SJCRH30 (cell line): Measurements from ENCODE around the gene KRTAP4-1. TPM values are rescaled to one million over a fixed set of nuclear protein-coding genes. Genes with fewer than 3 reads are reported as not detected.
"Not testable (repeated sequence)": the region's sequence is repeated elsewhere in the genome, so short reads cannot be mapped to it uniquely, and the experiment has no call there.

Experiments
- DNase-seq, 2 experiments: peaks; one replicate each; pipeline ENCODE4 v3.0.0-alpha.2; 2015 to 2020
- H3K27ac ChIP-seq: fragments of 250-450 bp; sonication (Bioruptor Pico); 2 replicates; pipeline ENCODE4 v1.5.1; 2020; ENCODE audit warnings: mild to moderate bottlenecking, moderate library complexity
- H3K27me3 ChIP-seq: fragments of 250-450 bp; sonication (Bioruptor Pico); 2 replicates; pipeline ENCODE4 v1.5.1; 2020; ENCODE audit warnings: mild to moderate bottlenecking, moderate library complexity
- H3K36me3 ChIP-seq: fragments of 250-450 bp; sonication (Bioruptor Pico); 2 replicates; pipeline ENCODE4 v1.5.1; 2020; ENCODE audit warnings: mild to moderate bottlenecking, moderate library complexity
- H3K4me1 ChIP-seq: fragments of 250-450 bp; sonication (Bioruptor Pico); 2 replicates; pipeline ENCODE4 v1.5.1; 2020; ENCODE audit warnings: mild to moderate bottlenecking, moderate library complexity
- H3K4me3 ChIP-seq: fragments of 250-450 bp; sonication (Bioruptor Pico); 2 replicates; pipeline ENCODE4 v1.5.1; 2020; ENCODE audit warnings: mild to moderate bottlenecking, moderate library complexity
- H3K9me3 ChIP-seq: fragments of 250-450 bp; sonication (Bioruptor Pico); replicated peaks from 2 replicates; pipeline ENCODE4 v1.5.1; 2020; ENCODE audit warnings: mild to moderate bottlenecking, moderate library complexity
- total RNA-seq: library from RNA; depleted of rRNA; stranded (reverse); fragments of >200 nt; shearing (Covaris generic); gene quantifications from 2 replicates; pipeline ENCODE4 v1.2.3, GENCODE V29; 2014

The KRTAP4-1 gene
- total RNA-seq, 1 experiment from 2014 or later = not detected

DNA sequence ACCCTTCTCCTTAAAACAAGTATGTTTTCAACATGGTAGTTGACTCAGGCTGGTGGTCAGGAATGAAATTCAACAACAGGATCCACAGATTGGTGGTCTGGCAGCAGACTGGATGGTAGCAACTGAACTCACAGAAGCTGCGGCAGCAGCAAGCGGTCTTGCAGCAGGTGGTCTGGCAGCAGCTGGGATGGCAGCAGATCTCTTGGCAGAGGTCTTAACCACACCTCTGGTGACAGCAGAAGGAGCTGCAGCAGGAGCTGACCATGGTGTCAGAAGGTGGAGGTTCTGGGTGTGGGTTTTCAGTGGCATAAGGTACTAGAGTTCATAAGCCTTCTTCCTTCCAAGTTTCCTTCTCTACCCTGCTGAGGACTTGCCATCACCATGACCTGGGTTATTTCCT, 2.2 kb upstream of the KRTAP4-1 start:
- peak; percentile 54 to 61 for DNase-seq
- Histone ChIP-seq H3K27me3 (no peaks in the 10 kb centered on the region), H3K36me3 (no peaks in the 10 kb centered on the region), H3K9me3 (no peaks in the 10 kb centered on the region; the same call in 1 of the 2 replicates), H3K4me3 (no peak overlapping the region), H3K4me1 (peaks cover 30% of the 10 kb centered on the region), H3K27ac (no peak overlapping the region)

DNA sequence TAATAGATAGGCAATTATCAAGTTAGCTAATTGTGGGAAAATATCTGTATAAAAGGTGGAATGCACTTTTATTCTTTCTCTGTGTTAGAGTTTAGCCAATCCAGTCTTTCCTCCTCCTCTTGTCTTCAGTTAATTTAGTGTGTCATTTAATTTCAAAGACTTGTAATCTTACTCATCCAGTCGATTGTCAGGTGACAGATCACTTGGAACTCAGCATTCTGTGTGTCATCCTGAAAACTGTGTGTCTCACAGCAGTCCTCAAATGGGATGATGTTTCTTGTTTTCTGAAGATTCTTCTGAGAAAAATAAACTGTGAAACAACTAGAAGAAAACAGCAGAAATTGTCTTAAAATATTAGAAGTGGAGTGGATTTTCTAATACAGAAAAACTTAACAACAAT, 290 bp upstream of the KRTAP4-1 start:
- peak overlapping the region; percentile 24; the same call in 1 of the 2 replicates for H3K27ac ChIP-seq
- no peaks in the 10 kb centered on the region for H3K27me3 ChIP-seq
- H3K36me3 ChIP-seq = no peaks in the 10 kb centered on the region
- H3K4me3 ChIP-seq = no peak overlapping the region
- no peaks in the 10 kb centered on the region for H3K9me3 ChIP-seq
- H3K4me1 ChIP-seq = peaks cover 24% of the 10 kb centered on the region
- no peak for DNase-seq

DNA sequence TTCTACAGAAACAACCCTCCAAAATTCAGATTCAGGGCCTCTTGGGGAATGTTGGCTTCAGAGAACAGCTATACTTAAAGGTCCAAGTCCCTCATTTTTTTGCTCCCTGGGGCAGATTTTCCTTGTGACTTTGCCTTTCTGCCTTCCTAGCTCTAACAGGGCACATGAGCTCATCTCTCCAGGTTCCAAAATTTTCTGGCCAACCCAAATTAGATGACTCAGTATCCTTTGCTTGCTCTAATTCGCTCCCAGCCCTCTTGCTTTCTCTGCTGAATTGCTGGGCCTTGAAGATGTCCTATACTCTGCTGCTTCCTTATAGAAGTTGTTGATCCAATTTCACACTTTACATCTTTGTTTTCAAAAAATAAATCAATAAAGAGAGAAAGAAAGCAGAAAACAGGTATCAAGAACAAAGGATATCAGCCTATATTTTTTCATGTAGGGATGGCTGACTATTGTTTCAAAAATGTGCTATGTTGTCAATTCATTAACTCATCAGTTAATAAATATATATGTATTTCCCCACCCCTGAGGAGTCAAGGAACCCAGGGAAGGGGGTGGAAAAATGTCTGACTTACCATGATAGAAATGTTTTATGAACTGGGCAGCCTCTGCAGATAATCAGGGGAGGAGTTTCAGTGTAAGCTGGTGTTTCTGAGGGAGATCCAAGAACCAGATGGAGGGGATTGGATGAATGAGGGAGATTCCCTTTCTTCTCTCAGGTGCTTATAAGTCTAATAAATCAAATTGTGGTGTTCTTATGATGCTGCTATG, 5.7 kb downstream of the KRTAP4-1 start:
- Histone ChIP-seq H3K4me1 (peaks cover 21% of the 10 kb centered on the region), H3K36me3 (no peaks in the 10 kb centered on the region), H3K4me3 (no peak overlapping the region), H3K9me3 (peaks cover 3% of the 10 kb centered on the region; the same call in 1 of the 2 replicates), H3K27me3 (no peaks in the 10 kb centered on the region), H3K27ac (peak overlapping the region; percentile 45; the same call in 1 of the 2 replicates)
- no peak for DNase-seq

DNA sequence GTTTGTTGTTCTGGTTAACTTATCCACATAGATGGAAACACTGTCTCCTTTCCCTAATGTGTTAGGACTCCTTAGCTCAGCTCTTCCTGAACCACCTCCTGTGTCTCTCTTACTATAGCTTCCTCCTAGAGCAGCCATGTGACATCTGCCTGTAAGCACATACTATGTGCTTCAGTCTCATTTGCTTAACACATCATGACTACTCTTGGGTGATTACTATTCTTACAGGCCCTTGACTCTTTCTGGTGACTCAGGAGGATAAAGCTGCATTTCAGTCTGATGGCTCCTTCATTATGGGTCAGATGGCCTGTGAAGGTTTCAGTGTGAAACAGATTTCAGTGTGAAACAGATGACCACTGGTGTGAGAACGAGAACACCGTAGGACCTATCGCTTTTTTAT, 6.4 kb downstream of the KRTAP4-1 start:
- Histone ChIP-seq H3K9me3 (peaks cover 3% of the 10 kb centered on the region; the same call in 1 of the 2 replicates), H3K27ac (peak overlapping the region; percentile 45), H3K27me3 (no peaks in the 10 kb centered on the region), H3K36me3 (no peaks in the 10 kb centered on the region), H3K4me3 (no peak overlapping the region), H3K4me1 (peaks cover 16% of the 10 kb centered on the region)
- no peak for DNase-seq

DNA sequence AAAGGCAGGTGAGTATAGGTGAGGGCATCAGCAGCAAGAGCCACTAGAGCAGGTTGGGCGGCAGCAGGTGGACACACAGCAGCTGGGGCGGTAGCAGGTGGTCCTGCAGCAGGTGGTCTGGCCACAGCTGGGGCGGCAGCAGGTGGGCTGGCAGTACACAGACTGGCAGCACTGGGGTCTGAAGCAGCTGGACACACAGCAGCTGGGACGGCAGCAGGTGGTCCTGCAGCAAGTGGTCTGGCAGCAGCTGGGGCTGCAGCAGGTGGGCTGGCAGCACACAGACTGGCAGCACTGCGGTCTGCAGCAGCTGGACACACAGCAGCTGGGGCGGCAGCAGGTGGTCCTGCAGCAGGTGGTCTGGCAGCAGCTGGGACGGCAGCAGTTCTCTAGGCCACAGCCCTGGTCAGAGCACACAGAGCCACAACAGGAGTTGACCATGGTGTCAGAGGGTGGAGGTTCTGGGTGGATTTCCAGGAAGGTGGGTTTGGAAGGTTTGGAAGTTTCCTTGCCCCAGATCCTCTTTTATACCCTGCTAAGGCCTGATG, 6.9 kb downstream of the KRTAP4-1 start, which contains the start of gene KRTAP4-2:
TSS of gene KRTAP4-2 (minus strand) at position 495 of the 545 bp plus-strand sequence. CDS start at position 438, 57 bp downstream.
- Histone ChIP-seq H3K4me3 (no peak within 1 kb of the TSS), H3K4me1 (peaks cover 12% of the 10 kb centered on the region), H3K27me3 (no peaks in the 10 kb centered on the region), H3K9me3 (peaks cover 3% of the 10 kb centered on the region; the same call in 1 of the 2 replicates), H3K36me3 (no peaks in the 10 kb centered on the region), H3K27ac (peak within 1 kb of the TSS; percentile 45)
- peak; percentile 56 to 73 for DNase-seq

DNA sequence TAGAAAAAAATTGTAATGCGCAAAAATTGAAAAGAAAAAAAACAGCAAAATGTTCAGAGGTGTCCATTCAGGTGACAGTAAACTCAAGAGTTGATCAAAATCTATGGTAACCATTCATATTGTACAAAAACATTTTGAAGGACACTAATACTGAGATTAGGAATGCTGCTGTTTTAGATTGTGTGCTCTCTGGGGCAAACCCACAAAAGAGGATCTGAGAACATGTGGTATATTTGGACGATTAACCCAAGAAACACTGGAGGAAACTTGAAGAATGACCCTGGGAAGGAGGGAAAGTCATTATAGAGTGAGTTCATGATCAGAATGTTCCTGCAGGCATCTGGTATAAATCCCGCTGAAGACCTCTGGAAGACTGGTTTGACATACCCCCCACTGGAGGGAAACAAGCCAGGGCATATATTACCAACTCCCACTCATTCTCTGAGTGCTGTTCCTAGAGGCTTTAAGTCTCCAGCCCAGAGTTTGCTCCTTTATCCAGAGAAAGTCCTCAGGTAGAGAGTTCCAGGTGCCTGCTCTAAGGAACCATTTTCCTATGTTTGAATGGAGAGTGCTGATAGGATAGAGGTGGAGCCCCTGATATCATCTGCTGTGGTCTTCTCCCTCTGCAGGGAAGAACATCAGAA, 7.8 kb downstream of the KRTAP4-1 start:
- H3K27me3 ChIP-seq = no peaks in the 10 kb centered on the region
- H3K27ac ChIP-seq = no peak overlapping the region; the same call in 1 of the 2 replicates
- H3K4me3 ChIP-seq = no peak overlapping the region
- peaks cover 3% of the 10 kb centered on the region; the same call in 1 of the 2 replicates for H3K9me3 ChIP-seq
- no peaks in the 10 kb centered on the region for H3K36me3 ChIP-seq
- no peak for DNase-seq
- H3K4me1 ChIP-seq = peaks cover 12% of the 10 kb centered on the region

DNA sequence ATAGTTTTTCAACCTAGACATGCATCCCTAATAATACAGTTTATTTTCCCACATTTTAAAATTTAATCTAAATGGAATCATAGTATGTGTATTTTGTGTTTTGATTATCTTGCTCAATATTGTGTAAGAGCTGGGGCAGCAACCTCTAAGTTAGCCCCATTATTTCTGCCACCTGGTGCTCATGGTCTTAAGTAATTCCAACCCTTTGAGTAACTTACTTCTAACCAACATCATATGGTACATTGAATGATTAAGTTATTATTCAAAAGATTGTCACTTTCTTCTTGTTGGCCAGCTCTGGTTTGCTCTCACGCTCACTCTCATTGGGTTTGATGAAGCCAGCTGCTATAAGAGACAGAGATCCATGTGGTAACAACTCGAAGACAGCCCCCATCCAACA, 12.8 kb downstream of the KRTAP4-1 start:
- Histone ChIP-seq H3K4me1 (no peaks in the 10 kb centered on the region), H3K27ac (no peak overlapping the region), H3K4me3 (no peak overlapping the region), H3K36me3 (no peaks in the 10 kb centered on the region), H3K27me3 (no peaks in the 10 kb centered on the region), H3K9me3 (no peaks in the 10 kb centered on the region)
- no peak for DNase-seq

DNA sequence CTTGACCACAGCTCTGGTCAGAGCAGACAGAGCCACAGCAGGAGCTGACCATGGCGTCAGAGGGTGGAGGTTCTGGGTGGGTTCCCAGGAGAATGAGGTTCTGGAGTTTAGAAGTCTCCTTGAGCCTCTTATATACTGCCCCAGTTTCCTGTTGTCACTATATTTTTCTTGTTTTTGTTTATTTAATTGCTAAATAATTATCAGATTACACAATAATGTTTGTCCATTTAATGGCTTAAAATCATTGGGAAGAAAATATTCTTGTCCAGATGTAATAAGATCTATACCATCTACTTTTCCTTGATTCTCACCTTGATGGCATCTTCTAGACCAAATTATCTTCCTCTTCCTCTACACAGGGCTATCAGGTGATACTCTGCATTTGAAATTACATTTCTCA, 16.6 kb downstream of the KRTAP4-1 start, which contains the start of gene KRTAP4-3:
TSS of gene KRTAP4-3 (minus strand) at position 101 of the 400 bp plus-strand sequence. CDS start at position 52, 49 bp downstream.
- H3K27ac ChIP-seq = no peak within 1 kb of the TSS
- no peak for DNase-seq
- no peaks in the 10 kb centered on the region for H3K9me3 ChIP-seq
- no peaks in the 10 kb centered on the region for H3K36me3 ChIP-seq
- H3K27me3 ChIP-seq = no peaks in the 10 kb centered on the region
- H3K4me3 ChIP-seq = no peak within 1 kb of the TSS
- H3K4me1 ChIP-seq = no peaks in the 10 kb centered on the region

DNA sequence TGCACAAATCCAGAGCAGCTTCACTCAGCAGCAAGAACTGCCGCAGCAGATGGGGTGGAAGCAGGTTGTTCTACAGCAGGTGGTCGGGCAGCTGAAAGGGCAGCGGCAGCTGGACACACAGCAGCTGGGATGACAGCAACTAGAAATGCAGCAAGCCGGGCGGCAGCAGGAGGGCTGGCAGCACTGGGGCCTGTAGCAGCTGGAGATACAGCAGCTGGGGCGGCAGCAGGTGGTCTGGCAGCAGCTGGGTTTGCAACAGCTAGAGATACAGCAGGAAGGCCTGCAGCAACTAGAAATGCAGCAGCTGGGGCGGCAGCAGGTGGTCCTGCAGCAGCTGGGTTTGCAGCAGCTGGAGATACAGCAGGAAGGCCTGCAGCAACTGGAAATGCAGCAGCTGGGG, 17.1 kb downstream of the KRTAP4-1 start:
- Histone ChIP-seq H3K4me3 (no peak overlapping the region), H3K27me3 (no peaks in the 10 kb centered on the region), H3K36me3 (no peaks in the 10 kb centered on the region), H3K4me1 (no peaks in the 10 kb centered on the region), H3K27ac (no peak overlapping the region), H3K9me3 (no peaks in the 10 kb centered on the region)
- DNase-seq = peak; percentile 70 to 71

DNA sequence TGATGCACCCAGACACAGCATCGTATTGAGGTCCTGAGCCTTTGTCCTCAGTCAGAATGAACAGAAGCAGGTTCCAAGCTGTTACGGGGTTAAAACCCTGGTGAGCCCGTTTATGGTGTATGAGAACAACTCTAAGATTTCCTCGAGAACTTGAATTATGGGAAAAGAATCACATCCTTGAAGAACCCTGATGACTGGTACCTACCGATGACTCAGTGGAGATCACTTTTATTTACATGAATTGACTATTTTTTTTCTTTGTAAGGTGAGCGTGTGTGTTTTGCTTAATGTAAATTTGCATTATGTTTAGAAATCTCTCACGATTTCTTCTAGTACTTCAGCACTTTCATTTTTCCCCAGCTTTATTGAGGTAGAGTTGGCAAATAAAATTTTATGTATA, 20.9 kb downstream of the KRTAP4-1 start:
- no peaks in the 10 kb centered on the region for H3K9me3 ChIP-seq
- H3K27me3 ChIP-seq = no peaks in the 10 kb centered on the region
- no peak overlapping the region for H3K4me3 ChIP-seq
- no peak for DNase-seq
- no peak overlapping the region for H3K27ac ChIP-seq
- H3K4me1 ChIP-seq = no peaks in the 10 kb centered on the region
- no peaks in the 10 kb centered on the region for H3K36me3 ChIP-seq

DNA sequence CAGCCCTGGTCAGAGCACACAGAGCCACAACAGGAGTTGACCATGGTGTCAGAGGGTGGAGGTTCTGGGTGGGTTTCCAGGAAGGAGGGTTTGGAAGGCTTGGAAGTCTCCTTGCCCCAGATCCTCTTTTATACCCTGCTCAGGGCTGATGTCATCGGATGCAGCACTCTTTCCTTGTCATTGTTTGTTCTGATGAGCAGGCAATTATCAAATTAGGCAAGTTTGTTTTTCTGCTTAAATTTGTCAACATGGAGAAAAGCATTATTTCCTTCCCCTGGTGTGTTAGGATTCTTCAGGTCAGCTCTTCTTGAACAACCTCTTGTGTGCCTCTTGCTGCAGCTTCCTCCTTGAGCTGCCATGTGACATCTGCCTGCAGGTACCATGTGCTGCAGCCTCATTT, 24.1 kb downstream of the KRTAP4-1 start, which contains the start of gene KRTAP4-4:
TSS of gene KRTAP4-4 (minus strand) at position 101 of the 400 bp plus-strand sequence. CDS start at position 44, 57 bp downstream.
- Histone ChIP-seq H3K36me3 (no peaks in the 10 kb centered on the region), H3K4me3 (no peak within 1 kb of the TSS), H3K9me3 (no peaks in the 10 kb centered on the region), H3K4me1 (no peaks in the 10 kb centered on the region), H3K27me3 (no peaks in the 10 kb centered on the region), H3K27ac (no peak within 1 kb of the TSS)
- no peak for DNase-seq

DNA sequence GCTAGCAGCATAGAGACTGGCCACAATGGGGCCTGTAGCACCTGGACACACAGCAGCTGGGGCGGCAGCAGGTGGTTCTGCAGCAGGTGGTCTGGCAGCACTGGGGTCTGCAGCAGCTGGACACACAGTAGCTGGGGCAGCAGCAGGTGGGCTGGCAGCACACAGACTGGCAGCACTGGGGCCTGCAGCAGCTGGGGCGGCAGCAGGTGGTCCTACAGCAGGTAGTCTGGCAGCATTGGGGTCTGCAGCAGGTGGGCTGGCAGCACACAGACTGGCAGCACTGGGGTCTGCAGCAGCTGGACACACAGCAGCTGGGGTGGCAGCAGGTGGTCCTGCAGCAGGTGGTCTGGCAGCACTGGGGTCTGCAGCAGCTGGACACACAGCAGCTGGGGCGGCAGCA, 24.5 kb downstream of the KRTAP4-1 start:
- H3K36me3 ChIP-seq, H3K27ac ChIP-seq, H3K4me1 ChIP-seq, H3K27me3 ChIP-seq, H3K9me3 ChIP-seq, H3K4me3 ChIP-seq: not testable (repeated sequence)
- DNase-seq = peak in 1 of 2 experiments; percentile 32

DNA sequence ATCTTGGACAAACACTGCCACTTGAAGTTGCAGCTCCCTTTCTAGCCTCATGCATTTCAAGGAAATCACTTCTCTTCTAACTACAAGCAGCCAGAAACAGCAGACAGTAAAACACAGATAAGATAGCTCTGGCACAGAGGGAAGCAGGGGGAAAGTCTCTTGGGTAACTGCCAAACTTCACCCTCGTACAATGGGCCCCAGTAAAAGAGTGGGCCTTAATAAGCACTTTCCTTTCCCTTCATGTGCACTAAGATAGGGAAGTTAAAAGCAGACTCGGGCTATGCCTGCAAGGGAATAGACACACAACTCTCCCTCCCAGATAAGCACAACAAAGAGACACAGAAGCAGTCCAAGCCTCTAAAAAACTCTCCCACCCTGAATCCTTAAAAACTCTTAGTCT, 30.9 kb downstream of the KRTAP4-1 start:
- Histone ChIP-seq H3K27me3 (no peaks in the 10 kb centered on the region), H3K27ac (no peak overlapping the region), H3K36me3 (no peaks in the 10 kb centered on the region), H3K4me1 (no peaks in the 10 kb centered on the region), H3K9me3 (no peaks in the 10 kb centered on the region), H3K4me3 (no peak overlapping the region)
- DNase-seq = no peak

DNA sequence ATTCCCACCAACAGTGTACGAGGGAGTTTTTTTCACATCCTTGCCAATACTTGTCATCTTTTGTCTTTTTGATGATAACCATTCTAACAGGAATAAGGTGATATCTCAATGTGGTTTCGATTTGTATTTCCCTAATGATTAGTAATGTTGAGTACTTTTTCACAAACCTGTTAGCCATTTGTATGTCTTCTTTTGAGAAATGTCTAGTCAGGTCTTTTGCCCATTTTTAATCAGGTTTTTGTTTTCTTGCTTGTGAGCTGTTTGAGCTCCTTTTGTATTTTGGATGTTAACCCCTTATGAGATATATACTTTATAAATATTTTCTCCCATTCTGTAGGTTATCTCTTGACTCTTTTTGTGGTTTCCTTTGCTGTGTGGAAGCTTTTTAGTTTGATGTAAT, 33.2 kb downstream of the KRTAP4-1 start:
- H3K4me1 ChIP-seq = no peaks in the 10 kb centered on the region

DNA sequence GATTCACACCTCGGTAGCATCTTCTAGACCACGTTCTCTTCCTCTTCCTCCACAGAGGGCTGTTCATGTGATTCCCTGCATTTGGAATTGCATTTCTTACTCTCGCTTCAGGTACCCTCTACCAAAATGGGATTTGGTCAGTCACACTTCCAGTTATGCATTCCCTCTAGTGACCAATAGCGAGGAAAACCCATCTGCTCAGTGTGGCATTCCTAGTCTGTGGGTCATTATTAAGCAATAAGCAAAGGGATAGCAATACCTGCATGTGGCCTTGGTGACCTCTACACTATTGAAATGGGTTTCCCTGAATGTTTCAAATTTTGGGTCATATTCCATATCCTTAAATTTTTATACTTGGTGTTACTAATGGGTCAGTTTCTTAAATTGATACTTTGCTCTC, 34.7 kb downstream of the KRTAP4-1 start:
- no peaks in the 10 kb centered on the region for H3K9me3 ChIP-seq
- H3K36me3 ChIP-seq = no peaks in the 10 kb centered on the region
- no peak for DNase-seq
- no peaks in the 10 kb centered on the region for H3K4me1 ChIP-seq
- no peak overlapping the region for H3K4me3 ChIP-seq
- H3K27ac ChIP-seq = no peak overlapping the region
- no peaks in the 10 kb centered on the region for H3K27me3 ChIP-seq

More for the DNA sequence above, 33.2 kb downstream of the KRTAP4-1 start:
- H3K9me3 ChIP-seq = no peaks in the 10 kb centered on the region
- H3K36me3 ChIP-seq = no peaks in the 10 kb centered on the region
- DNase-seq = no peak
- no peaks in the 10 kb centered on the region for H3K27me3 ChIP-seq
- H3K27ac ChIP-seq = no peak overlapping the region
- no peak overlapping the region for H3K4me3 ChIP-seq
